Thoracic aorta (tissue), 2 donors: ENCODE measurements around the gene PGA3. TPM values are rescaled to one million over a fixed set of nuclear protein-coding genes. Genes with fewer than 3 reads are reported as not detected.

ENCODE experiments used
- ATAC-seq: fragments of 150-250 bp; one replicate; pipeline ENCODE4 v1.8.0; 2017; ENCODE audit warnings: low read depth; ENCODE audit not compliant: insufficient number of reproducible peaks, low FRiP score
- DNase-seq: peaks from one replicate; pipeline ENCODE4 v3.0.0-alpha.2; 2020; ENCODE audit warnings: low spot score
- H3K27ac ChIP-seq, 2 donors: fragments of 200-600 bp; sonication (generic); 1 replicate in 1 of 2; 2 replicates in 1 of 2; pipeline ENCODE4 v1.5.1; 2016; ENCODE audit warnings: mild to moderate bottlenecking in 2 of 2, moderate library complexity in 2 of 2
- H3K27me3 ChIP-seq: fragments of 200-600 bp; sonication (generic); replicated peaks from 2 replicates; pipeline ENCODE4 v1.6.0; 2016; ENCODE audit warnings: mild to moderate bottlenecking; ENCODE audit not compliant: insufficient read depth
- H3K36me3 ChIP-seq: fragments of 200-600 bp; sonication (generic); one replicate; pipeline ENCODE4 v1.5.1; 2016
- H3K4me1 ChIP-seq, 2 donors: fragments of 200-600 bp; sonication (generic); 1 replicate in 1 of 2; 2 replicates in 1 of 2; pipeline versions ENCODE4 v1.5.1 to v1.6.0; 2016; ENCODE audit warnings: low read depth in 2 of 2, mild to moderate bottlenecking in 1 of 2; ENCODE audit not compliant: control insufficient read depth in 1 of 2
- H3K4me3 ChIP-seq: fragments of 200-600 bp; sonication (generic); 2 replicates; pipeline ENCODE4 v1.5.1; 2016; ENCODE audit warnings: mild to moderate bottlenecking
- H3K9me3 ChIP-seq: fragments of 200-600 bp; sonication (generic); 2 replicates; pipeline ENCODE4 v1.5.1; 2016
- CTCF ChIP-seq: fragments of 200-600 bp; sonication (generic); IDR thresholded peaks from one replicate; pipeline ENCODE4 v1.5.1; 2019; ENCODE audit warnings: antibody characterized with exemption
- total RNA-seq, 2 donors: library from RNA; depleted of rRNA; stranded (reverse); fragments of >200 nt; gene quantifications; one replicate each; pipeline versions ENCODE4 v1.1.0 to v1.2.3, GENCODE V29; 2016

The PGA3 gene
- total RNA-seq, 2 donors from 2014 or later = 1.8 to 4.3 TPM

GRCh38 chr11:61258546-61258945 is 55.2 kb downstream of the PGA3 start:
- no peak for TF ChIP-seq CTCF
- ATAC-seq (no peak), DNase-seq (no peak)
- Histone ChIP-seq H3K4me1 (no peaks in the 10 kb centered on the region), H3K9me3 (no peaks in the 10 kb centered on the region), H3K4me3 (no peak overlapping the region), H3K27ac (no peak overlapping the region), H3K27me3 (no peaks in the 10 kb centered on the region), H3K36me3 (no peaks in the 10 kb centered on the region)

GRCh38 chr11:61259363-61259762 is 56.0 kb downstream of the PGA3 start:
- no peak for TF ChIP-seq CTCF
- H3K4me3 ChIP-seq = no peak overlapping the region
- H3K27ac ChIP-seq = no peak overlapping the region
- no peaks in the 10 kb centered on the region for H3K4me1 ChIP-seq
- no peak for ATAC-seq
- no peak for DNase-seq
- no peaks in the 10 kb centered on the region for H3K36me3 ChIP-seq
- H3K27me3 ChIP-seq = no peaks in the 10 kb centered on the region
- H3K9me3 ChIP-seq = no peaks in the 10 kb centered on the region

Other genes starting within 250 kb of the PGA3 start
- gene CD6, start 231.8 kb upstream of the PGA3 start, total RNA-seq = 1 to 10 TPM; 2.2 to 3.3 TPM
- 1 to 10 TPM in 1 of 2 donors, not detected in 1; 1.6 TPM for gene CD5, start 101.0 kb upstream of the PGA3 start, total RNA-seq
- 10 to 100 TPM; 23.0 to 32.7 TPM for gene VPS37C, start 42.1 kb upstream of the PGA3 start, total RNA-seq
- 1 to 10 TPM in 1 of 2 donors, not detected in 1; 4.7 TPM for gene PGA4, start 18.8 kb downstream of the PGA3 start, total RNA-seq
- not detected for gene PGA5, start 37.7 kb downstream of the PGA3 start, total RNA-seq
- gene VWCE, start 91.8 kb downstream of the PGA3 start, total RNA-seq = 1 to 10 TPM; 1.5 to 2.3 TPM
- gene DDB1, start 129.6 kb downstream of the PGA3 start, total RNA-seq = 100 to 1,000 TPM; 122 to 144 TPM
- 10 to 100 TPM; 22.5 to 29.2 TPM for gene TKFC, start 129.7 kb downstream of the PGA3 start, total RNA-seq
- 10 to 100 TPM; 37.1 to 80.8 TPM for gene CYB561A3, start 158.4 kb downstream of the PGA3 start, total RNA-seq
- 10 to 100 TPM; 49.7 to 63.5 TPM for gene TMEM138, start 158.9 kb downstream of the PGA3 start, total RNA-seq
- 10 to 100 TPM in 1 of 2 donors, 1 to 10 TPM in 1; 5.6 to 13.0 TPM for gene TMEM216, start 189.1 kb downstream of the PGA3 start, total RNA-seq
- 10 to 100 TPM; 54.3 to 69.7 TPM for gene CPSF7, start 226.5 kb downstream of the PGA3 start, total RNA-seq
- gene SDHAF2, start 226.6 kb downstream of the PGA3 start, total RNA-seq = 10 to 100 TPM; 43.2 to 52.6 TPM